Measurements from ENCODE around the gene BCL2L13. TPM values are rescaled to one million over a fixed set of nuclear protein-coding genes. Genes with fewer than 3 reads are reported as not detected.
"Not testable (repeated sequence)": the region's sequence is repeated elsewhere in the genome, so short reads cannot be mapped to it uniquely, and the experiment has no call there.

BCL2L13 gene
- total and polyA plus RNA-seq, 10 donors: 13.4 to 53.5 (median 35.9) TPM

GRCh38 chr22:17753401-17753989 is 114.9 kb downstream of the BCL2L13 start:
- H3K27ac ChIP-seq: no peak overlapping the region
- peaks cover 0 to 44% (median 8%) of the 10 kb centered on the region in 6 donors for H3K36me3 ChIP-seq
- no peaks in the 10 kb centered on the region for H3K9me3 ChIP-seq
- DNase-seq: no peak
- H3K4me3 ChIP-seq: no peak overlapping the region
- 80 to 90% (median 86%) methylated on average over 7 to 13 of the region's 13 CpGs for WGBS, 5 donors
- no peak for TF ChIP-seq POLR2AphosphoS5 (IDR thresholded peaks at IDR 0.05)
- no peak for TF ChIP-seq CTCF (IDR thresholded peaks at IDR 0.05 in 8 of 11, conservative IDR thresholded peaks at IDR 0.05 in 3 of 11)
- intact Hi-C loops (cut with DNase I; ENCODE audit: low total_unique reads): no loop called here
- H3K4me1 ChIP-seq: peaks cover 0 to 9% (median 0%) of the 10 kb centered on the region in 6 donors
- no peaks in the 10 kb centered on the region for H3K27me3 ChIP-seq (replicated peaks in 1 of 7)

- WGBS, 5 donors: 85 to 94% (median 89%) methylated on average over 5 to 14 of the region's 14 CpGs
- peak in 1 of 3 donors; percentile 35 for TF ChIP-seq POLR2AphosphoS5 (IDR thresholded peaks at IDR 0.05)
- TF ChIP-seq CTCF (IDR thresholded peaks at IDR 0.05 in 8 of 11, conservative IDR thresholded peaks at IDR 0.05 in 3 of 11): peak in 9 of 11 experiments; percentile 11 to 60 (median 38)
- TF ChIP-seq POLR2A (IDR thresholded peaks at IDR 0.05): no peak
Observed at GRCh38 chr22:17754233-17754925, 115.8 kb downstream of the BCL2L13 start.

GRCh38 chr22:17761138-17761488 is 122.6 kb downstream of the BCL2L13 start:
- DNase-seq: no peak
- Histone ChIP-seq H3K36me3 (peaks cover 0 to 4% (median 0%) of the 10 kb centered on the region in 6 donors), H3K4me1 (peaks cover 0 to 79% (median 14%) of the 10 kb centered on the region in 6 donors), H3K4me3 (no peak overlapping the region), H3K9me3 (no peaks in the 10 kb centered on the region), H3K27me3 (replicated peaks in 1 of 7) (no peaks in the 10 kb centered on the region), H3K27ac (peak overlapping the region in 4 of 8 donors; percentile 62 to 78 (median 70))
- 90 to 97% (median 94%) methylated on average over 2 to 4 of the region's 4 CpGs for WGBS, 5 donors
- intact Hi-C loops (cut with DNase I; ENCODE audit: low total_unique reads): no loop called here
- TF ChIP-seq POLR2A (IDR thresholded peaks at IDR 0.05) (no peak), CTCF (IDR thresholded peaks at IDR 0.05 in 8 of 11, conservative IDR thresholded peaks at IDR 0.05 in 3 of 11) (no peak), POLR2AphosphoS5 (IDR thresholded peaks at IDR 0.05) (no peak)

More at GRCh38 chr22:17754233-17754925, 115.8 kb downstream of the BCL2L13 start:
- H3K9me3 ChIP-seq: no peaks in the 10 kb centered on the region
- no peak overlapping the region for H3K27ac ChIP-seq
- no peak overlapping the region for H3K4me3 ChIP-seq
- peaks cover 0 to 36% (median 2%) of the 10 kb centered on the region in 6 donors for H3K36me3 ChIP-seq
- peaks cover 0 to 15% (median under 1%) of the 10 kb centered on the region in 6 donors for H3K4me1 ChIP-seq
- no peaks in the 10 kb centered on the region for H3K27me3 ChIP-seq (replicated peaks in 1 of 7)
- DNase-seq: peak; percentile 82
- intact Hi-C loops (cut with DNase I; ENCODE audit: low total_unique reads): no loop called here

- H3K4me3 ChIP-seq; H3K27ac ChIP-seq; intact Hi-C loops (cut with DNase I; ENCODE audit: low total_unique reads); H3K27me3 ChIP-seq (replicated peaks in 1 of 7); H3K9me3 ChIP-seq; H3K36me3 ChIP-seq; DNase-seq: not testable (repeated sequence)
- WGBS, 5 donors: 61 to 74% (median 65%) methylated on average over 10 of the region's 10 CpGs
- H3K4me1 ChIP-seq: peaks cover 0 to 94% (median 29%) of the 10 kb centered on the region in 6 donors
Observed at GRCh38 chr22:17763442-17763841, 124.9 kb downstream of the BCL2L13 start.

All from spleen (tissue), 11 donors.